Loucy (cell line): ENCODE measurements around the gene TAF1B.

Experiments used
- EZH2phosphoT487 ChIP-seq: fragments of 200-600 bp; IDR thresholded peaks from 2 replicates; pipeline ENCODE4 v1.6.1; 2018; ENCODE audit warnings: antibody characterized with exemption, mild to moderate bottlenecking, moderate library complexity, borderline replicate concordance
- TF ChIP-seq, protein P1 (sequence below): fragments of 200-600 bp; sonication (generic); conservative IDR thresholded peaks from 2 replicates; pipeline ENCODE4 v1.5.1; 2014; ENCODE audit warnings: mild to moderate bottlenecking, antibody characterized with exemption, low read length

DNA sequence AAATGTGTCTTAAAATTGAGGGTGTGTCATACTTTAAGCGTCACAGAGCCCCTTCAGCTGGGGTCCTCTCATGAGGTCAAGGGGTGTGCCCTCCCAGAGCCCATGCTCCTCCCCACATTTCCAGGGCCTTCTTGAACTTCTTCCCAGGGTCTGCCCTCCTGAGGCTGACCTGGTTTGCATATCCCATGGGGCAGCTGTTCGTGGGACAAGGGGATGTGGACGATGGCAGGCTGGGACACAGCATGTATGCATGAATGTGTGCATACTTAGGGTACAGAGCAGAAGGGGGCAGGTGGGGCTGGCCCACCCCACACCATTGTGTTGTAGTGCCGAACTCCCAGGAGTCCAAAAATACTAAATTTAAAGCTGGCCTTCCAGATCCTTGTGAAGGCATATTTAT is 46.2 kb upstream of the TAF1B start:
- TF ChIP-seq, protein P1, sequence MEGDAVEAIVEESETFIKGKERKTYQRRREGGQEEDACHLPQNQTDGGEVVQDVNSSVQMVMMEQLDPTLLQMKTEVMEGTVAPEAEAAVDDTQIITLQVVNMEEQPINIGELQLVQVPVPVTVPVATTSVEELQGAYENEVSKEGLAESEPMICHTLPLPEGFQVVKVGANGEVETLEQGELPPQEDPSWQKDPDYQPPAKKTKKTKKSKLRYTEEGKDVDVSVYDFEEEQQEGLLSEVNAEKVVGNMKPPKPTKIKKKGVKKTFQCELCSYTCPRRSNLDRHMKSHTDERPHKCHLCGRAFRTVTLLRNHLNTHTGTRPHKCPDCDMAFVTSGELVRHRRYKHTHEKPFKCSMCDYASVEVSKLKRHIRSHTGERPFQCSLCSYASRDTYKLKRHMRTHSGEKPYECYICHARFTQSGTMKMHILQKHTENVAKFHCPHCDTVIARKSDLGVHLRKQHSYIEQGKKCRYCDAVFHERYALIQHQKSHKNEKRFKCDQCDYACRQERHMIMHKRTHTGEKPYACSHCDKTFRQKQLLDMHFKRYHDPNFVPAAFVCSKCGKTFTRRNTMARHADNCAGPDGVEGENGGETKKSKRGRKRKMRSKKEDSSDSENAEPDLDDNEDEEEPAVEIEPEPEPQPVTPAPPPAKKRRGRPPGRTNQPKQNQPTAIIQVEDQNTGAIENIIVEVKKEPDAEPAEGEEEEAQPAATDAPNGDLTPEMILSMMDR = no peak
- no peak for TF ChIP-seq EZH2phosphoT487
